22Rv1 (cell line): ENCODE measurements around the gene IMMP2L.

Experiments
- ZFX ChIP-seq: fragments of 450-650 bp; IDR thresholded peaks from 2 replicates; pipeline ENCODE4 v1.6.1; 2017; ENCODE audit warnings: antibody characterized with exemption, borderline replicate concordance
- TF ChIP-seq, protein P1 (sequence below): fragments of 450-650 bp; IDR thresholded peaks from 2 replicates; pipeline ENCODE4 v1.5.1; 2017; ENCODE audit warnings: mild to moderate bottlenecking

GRCh38 chr7:111223802-111224253 is 338.5 kb downstream of the IMMP2L start:
- TF ChIP-seq, protein P1, sequence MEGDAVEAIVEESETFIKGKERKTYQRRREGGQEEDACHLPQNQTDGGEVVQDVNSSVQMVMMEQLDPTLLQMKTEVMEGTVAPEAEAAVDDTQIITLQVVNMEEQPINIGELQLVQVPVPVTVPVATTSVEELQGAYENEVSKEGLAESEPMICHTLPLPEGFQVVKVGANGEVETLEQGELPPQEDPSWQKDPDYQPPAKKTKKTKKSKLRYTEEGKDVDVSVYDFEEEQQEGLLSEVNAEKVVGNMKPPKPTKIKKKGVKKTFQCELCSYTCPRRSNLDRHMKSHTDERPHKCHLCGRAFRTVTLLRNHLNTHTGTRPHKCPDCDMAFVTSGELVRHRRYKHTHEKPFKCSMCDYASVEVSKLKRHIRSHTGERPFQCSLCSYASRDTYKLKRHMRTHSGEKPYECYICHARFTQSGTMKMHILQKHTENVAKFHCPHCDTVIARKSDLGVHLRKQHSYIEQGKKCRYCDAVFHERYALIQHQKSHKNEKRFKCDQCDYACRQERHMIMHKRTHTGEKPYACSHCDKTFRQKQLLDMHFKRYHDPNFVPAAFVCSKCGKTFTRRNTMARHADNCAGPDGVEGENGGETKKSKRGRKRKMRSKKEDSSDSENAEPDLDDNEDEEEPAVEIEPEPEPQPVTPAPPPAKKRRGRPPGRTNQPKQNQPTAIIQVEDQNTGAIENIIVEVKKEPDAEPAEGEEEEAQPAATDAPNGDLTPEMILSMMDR, result no peak
- TF ChIP-seq ZFX, result no peak
